GM18526 (cell line): Measurements from ENCODE around the gene TMEM86B.

Source experiments
- POLR2A ChIP-seq: IDR thresholded peaks from 3 replicates; pipeline ENCODE4 v1.6.1; 2011; ENCODE audit not compliant: insufficient read length; ENCODE audit errors: extremely low read depth

The TMEM86B gene

GRCh38 chr19:55251341-55252081 is 22.9 kb upstream of the TMEM86B start:
- TF ChIP-seq POLR2A = no peak

GRCh38 chr19:55250262-55251036 is 21.9 kb upstream of the TMEM86B start:
- no peak for TF ChIP-seq POLR2A

GRCh38 chr19:55249841-55250240 is 21.3 kb upstream of the TMEM86B start:
- TF ChIP-seq POLR2A = no peak

DNA sequence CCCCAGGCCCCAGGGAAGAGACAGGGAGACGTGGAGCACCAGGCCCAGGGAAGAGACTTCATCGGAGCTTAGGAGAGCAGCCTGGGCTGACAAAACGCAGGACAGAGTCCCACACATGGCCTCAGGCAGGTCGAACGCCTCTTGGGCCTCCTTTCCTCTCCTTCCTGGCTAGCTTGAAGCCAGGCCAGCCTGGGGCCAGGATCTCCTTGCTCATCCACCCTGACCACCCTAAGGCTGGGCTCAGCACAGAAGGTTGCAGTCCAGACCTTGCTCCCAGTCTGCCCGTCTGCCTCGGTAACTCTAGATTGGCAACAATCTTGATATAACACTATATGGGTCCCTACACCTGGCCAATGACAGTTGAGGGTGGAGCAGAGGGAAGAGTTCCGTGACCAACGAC is 20.1 kb upstream of the TMEM86B start:
- no peak for TF ChIP-seq POLR2A

GRCh38 chr19:55248166-55248675 is 19.7 kb upstream of the TMEM86B start:
- no peak for TF ChIP-seq POLR2A

GRCh38 chr19:55247621-55248099 is 19.1 kb upstream of the TMEM86B start:
- TF ChIP-seq POLR2A = no peak

DNA sequence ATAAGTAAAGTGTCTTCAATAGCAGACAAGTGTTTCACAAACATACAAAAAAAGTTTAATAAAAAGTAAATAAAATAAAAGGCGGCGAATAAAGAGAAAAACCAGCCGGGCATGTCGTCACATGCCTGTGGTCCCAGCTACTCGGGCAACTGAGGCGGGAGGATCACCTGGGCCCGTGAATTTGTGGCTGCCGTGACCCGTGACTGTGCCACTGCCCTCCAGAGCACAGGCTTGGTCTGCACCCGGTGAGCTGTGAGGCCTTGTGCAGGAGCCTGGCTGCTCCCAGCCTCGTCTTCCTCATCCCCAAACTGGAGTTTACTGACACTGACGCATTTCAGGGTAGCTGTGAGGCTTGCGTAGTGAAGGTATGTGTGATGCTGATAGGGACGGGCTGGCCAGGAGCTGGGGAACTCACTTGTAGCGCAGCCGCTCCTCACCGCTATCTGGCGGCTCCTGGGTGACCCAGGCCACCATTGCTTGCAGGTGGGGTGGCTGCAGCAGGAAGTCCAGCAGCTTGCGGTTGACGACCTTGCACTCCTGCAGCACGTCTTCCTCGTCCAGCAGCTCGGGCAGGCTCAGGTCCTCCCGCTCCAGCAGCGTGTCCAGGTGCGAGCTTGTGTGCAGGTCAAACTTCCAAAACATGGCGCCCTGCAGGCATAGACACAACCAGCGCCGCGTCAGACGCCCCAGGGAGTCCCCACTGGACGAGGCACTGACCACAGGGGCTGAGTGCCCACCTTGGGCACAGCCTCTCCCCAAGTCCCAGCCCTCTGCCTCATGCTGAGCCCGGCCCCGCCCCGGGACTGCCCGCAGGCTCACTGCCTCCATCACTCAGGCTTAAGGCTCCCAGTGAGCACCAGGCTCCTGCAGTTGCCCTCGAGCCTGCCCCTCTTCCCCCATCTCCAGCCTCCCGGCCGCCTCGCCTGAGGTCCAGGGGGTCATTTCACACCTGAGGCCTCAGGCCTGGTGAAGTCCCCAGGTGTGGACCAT is 18.2 kb upstream of the TMEM86B start:
- TF ChIP-seq POLR2A = no peak

DNA sequence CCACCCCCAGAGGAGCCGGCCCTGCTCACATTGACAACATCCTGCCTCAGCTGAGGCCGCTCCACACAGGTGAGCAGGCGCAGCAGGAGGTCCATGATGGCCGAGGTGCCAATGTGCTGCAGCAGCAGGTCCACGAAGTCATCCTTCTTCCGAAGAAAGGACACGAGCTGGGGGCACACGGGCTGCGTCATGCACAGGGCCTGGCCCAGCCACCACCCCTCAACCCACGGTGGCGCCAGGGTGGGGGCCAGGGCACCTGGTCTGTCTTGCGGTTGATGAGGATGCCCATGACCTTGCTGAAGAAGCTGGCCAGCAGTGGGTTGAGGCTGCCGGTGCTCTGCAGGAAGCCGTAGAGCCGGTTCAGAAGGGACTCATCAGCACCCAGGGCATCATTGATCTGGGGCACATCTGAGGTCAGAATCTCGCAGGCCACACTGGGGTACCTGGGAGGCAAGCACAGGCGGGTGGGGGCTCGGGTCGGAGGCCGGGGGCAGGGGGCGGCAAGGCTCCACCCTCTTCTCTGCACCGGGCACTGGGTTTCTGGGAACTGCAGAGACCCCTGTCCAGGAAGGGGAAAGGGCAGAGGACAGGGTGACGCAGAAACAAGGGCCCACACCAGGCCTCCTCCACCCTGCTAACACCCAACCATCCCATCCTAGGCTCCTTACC is 16.8 kb upstream of the TMEM86B start:
- no peak for TF ChIP-seq POLR2A

DNA sequence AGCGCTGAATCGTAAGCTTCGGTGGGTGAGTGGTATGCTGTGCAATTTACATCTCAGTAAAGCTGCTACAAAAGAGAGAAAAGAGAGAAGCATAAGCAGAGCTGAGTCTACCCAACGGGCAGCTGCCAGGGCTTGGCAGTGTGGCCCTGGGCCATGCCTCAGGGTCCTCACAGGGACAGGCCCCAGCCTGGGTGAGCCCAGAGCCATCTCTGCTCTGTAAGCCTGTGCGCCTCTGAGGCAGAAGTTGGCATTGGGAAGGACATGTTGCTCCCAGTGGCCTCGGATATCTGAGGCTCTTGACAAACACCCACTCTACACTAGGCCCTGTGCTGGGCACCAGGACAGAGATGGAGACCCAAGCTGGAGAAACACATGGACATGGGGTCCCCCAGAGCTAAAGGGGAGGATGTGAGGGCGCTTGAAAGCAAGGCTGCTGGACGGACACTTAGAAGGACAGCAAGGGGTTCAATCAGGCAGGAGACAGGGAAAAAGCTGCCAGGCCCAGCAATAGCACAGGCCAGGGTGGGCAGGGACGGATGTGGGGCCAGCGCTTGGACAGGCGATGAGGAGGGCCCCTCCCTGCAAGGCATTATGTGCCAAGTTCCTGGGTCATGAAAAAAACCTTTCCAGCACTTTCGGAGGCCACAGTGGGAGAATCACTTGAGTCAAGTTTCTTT is 15.6 kb upstream of the TMEM86B start:
- no peak for TF ChIP-seq POLR2A

- TF ChIP-seq POLR2A = no peak
Measured at GRCh38 chr19:55242517-55242916, 14.0 kb upstream of the TMEM86B start.

- TF ChIP-seq POLR2A = no peak
Measured at GRCh38 chr19:55241935-55242464, 13.4 kb upstream of the TMEM86B start.

DNA sequence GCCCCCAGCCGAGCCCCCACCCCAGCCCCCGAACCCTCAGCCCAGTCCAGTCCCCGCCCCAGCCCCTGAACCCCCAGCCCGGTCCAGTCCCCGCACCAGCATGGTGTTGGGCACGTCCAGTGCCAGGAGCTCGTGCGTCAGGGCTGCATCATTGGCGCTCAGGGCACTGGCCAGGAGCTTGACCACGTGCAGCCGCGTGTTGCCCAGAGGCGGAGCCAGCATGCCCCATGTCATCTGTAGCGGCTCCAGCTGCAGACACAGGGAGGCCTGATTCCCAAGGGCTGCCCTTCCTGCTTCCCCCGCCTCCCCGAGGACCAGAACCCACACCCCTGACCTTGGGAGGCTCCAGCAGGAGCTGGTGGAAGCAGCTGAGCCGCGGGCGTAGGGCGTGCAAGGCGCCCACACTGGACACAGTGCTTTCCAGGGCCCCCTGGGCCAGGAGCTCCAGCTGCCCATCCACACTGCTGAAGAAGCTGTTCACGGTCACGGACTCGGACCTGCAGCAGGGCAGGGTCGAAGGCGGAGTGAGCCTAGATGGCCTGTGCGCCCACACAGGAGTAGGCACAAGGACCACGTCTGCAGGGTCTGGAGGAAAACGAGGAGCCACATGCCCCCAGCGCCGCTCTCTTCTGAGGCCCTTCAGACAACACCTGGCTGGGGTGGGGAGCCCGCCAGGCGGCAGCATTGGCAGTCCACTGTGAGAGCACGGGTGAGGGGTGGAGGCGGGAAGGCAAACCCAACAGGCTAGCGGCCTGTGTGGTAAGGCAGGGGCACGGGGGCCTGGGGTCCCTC is 12.8 kb upstream of the TMEM86B start:
- no peak for TF ChIP-seq POLR2A

GRCh38 chr19:55240713-55241020 is 12.1 kb upstream of the TMEM86B start:
- no peak for TF ChIP-seq POLR2A

DNA sequence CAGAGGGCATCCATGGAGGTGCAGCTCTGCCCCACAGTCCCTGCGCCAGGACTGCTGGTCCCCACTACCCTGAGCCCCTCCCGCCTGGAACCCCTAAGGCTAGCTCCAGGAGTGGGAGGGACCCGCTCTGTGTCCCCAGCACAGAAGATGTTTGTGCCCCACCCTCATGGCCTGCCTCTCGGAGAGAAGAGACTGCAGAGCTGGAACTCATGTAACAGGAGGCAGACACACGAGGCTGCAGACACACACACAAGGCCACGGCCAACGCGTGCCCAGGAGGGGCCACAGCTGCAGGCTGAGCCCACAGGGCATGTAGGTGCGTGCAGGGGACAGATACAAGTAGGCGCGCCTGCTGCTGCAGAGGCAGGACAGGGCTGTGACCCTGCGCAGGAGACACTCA is 10.4 kb upstream of the TMEM86B start:
- no peak for TF ChIP-seq POLR2A

DNA sequence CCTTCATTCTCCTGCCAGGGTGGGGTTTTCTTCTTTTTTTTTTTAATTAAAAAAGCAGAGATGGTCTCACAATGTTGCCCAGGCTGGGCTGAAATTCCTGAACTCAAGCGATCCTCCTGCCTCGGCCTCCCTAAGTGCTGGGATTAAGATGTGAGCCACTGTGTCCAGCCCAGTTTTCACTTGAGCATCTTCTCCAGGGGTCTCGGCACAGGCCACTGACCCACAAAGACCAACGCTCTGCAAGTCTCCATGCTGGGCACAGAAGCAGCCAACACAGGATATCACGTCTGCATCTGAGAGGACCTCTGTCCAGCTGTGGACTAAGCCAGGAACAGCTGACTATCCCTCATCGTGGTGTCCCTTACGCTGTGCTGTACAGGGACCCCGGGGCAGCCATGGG is 9.5 kb upstream of the TMEM86B start:
- TF ChIP-seq POLR2A = no peak
